Posterior vena cava (tissue), 2 donors: ENCODE measurements around the gene PIAS4. TPM values are rescaled to one million over a fixed set of nuclear protein-coding genes. Genes with fewer than 3 reads are reported as not detected.

ENCODE experiments used
- DNase-seq: peaks from one replicate; pipeline ENCODE4 v3.0.0-alpha.2; 2020; ENCODE audit warnings: low spot score
- intact Hi-C, 2 donors: fragments of 100-400 bp; cut with DNase I; formaldehyde crosslinking; loops; one replicate each; pipeline versions ENCODE4 v1.14.1 to v1.14.2; 2022 to 2023
- total RNA-seq, 2 donors: library from RNA; stranded (reverse); fragmentation: NEBNext Ultra II Directional; extraction: Animal tissue kit (Norgen Biotek cat#: 25700); gene quantifications; one replicate each; pipeline ENCODE4 v1.2.1, GENCODE V29; 2021
- donor health status: DM: yes; HTN: yes; CAD: no.
- donor health status: DM: yes; HTN: yes; CAD: no.

The PIAS4 gene
- total RNA-seq, 2 donors from 2014 or later = 14.4 to 16.1 TPM

DNA sequence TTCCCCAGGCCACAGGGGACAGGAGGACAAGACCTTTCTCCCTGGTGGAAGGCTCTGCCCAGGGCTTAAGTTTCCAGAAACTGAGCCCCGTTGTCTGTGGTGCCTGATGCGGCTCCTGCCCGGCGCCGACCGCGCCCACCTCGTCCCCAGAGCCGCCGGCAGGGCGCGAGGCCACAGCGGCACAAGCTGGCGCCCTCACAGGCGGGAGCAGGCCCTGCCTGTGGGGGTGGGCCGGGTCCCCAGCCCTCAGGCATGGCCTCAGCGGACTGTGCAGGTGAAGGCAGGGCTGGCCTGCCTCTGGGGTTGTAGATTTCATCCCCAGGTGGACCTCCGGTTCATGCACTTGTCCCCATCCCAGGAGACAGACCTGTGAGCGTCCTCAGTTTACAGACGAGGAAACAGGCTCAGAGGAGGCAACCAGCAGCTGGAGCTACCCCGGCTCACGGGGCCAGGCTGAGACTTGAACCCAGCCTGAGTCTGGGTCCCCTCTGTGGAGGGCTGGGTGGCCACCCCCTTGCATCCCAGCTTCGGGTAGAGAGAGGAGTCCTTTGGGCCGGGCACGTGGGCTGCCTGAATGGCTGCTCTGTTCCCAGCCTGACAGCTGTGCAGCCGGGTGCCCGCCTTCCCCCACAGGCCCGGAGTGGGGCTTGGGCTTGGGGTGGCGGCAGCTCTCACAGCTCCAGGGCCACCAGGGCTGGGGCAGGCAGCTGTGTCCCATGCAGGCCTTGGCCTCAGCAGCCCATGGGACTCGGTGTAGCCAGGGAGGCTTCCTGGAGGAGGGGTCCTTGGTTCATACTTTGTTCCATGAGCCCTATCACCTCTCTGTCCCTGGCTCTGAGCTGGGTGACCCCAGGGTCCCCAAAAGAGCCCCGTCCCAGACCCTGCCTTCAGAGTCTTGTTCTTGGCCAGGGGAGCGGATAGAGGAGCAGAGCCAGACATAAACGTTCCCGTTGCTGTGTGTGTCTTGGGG, 26.8 kb downstream of the PIAS4 start:
- DNase-seq = no peak
- intact Hi-C loops = no loop called here

DNA sequence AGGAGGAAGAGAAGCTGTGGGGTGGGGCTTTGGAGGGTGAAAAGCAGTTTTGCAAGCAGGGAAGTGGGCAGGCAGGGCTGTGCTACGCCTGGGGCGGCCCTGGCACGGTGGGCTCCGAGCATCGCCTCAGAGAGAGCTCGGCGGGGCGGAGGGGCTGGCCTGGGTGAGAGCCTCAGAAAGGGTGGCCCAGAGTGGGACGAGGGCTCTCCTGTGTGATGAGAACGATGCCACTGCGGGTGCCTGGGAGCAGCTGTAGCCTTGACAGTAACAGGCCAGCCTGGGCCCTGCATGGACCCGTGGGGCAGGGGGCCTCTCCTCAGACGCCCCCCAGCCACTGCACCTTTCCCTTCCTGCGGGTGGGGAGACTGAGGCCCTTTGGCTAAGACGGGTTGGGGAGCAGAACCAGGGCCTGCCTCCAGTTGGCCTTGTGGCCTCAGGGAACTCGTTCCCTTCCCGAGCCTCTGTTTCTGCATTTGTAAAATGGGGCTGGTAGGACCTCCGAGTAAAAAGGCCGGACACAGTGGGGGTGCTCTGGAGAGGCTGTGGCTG, 27.6 kb downstream of the PIAS4 start:
- intact Hi-C loops = no loop called here
- no peak for DNase-seq

DNA sequence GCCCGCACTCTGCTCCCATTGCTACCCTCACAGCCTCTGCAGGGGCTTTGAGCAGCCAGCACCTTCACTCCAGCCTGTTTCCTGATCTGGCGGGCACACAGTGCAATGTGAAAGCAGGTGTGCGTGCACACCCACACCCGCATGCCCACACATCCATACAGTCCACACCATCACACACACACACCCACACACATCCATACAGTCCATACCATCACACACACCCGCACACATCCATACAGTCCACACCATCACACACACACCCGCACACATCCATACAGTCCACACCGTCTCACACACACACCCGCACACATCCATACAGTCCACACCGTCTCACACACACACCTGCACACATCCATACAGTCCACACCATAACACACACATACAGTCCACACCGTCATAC, 28.0 kb downstream of the PIAS4 start:
- DNase-seq = no peak
- intact Hi-C loops = no loop called here

DNA sequence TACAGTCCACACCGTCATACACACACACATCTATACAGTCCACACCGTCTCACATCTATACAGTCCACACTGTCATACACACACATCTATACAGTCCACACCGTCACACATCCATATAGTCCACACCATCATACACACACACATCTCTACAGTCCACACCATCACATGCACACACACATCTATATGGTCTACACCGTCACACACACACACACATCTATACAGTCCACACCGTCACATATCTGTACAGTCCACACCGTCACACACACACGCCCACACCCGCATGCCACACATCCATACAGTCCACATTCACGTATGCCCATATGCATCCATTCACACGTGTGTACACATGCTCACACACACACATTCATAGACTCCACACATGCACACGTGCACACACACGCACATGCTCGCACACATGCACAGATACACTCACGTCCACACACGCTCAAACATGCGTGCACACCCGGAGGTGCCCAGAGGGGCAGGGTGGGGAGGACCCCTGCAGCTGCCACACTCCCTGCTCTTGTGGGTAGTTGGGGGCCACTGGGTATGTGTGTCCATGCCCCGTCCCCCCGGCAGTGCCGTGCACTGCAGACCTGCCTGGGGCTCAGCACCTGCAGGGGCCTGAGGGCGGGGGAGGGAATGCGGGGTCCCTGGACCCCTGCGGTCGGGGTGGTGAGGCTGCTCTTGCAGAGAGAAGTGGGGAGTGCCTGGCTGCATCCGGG, 29.2 kb downstream of the PIAS4 start:
- intact Hi-C loops = no loop called here
- no peak for DNase-seq

DNA sequence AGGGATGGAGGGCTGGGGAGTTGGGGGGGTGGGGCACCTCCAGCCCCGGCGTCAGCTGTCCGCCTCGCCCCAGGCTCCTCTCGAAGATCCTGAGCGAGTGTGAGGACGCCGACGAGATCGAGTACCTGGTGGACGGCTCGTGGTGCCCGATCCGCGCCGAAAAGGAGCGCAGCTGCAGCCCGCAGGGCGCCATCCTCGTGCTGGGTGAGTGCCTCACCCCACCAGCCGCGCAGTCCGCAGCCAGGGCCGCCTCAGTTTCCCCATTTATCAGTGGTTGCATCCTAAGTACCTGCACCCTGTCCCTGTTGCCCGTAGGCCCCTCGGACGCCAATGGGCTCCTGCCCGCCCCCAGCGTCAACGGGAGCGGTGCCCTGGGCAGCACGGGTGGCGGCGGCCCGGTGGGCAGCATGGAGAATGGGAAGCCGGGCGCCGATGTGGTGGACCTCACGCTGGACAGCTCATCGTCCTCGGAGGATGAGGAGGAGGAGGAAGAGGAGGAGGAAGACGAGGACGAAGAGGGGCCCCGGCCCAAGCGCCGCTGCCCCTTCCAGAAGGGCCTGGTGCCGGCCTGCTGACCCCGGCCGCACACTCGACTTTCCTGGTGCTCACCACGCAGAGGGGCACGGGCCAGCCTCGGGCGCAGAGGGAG, 29.9 kb downstream of the PIAS4 start:
- intact Hi-C loops = no loop called here
- DNase-seq = no peak

DNA sequence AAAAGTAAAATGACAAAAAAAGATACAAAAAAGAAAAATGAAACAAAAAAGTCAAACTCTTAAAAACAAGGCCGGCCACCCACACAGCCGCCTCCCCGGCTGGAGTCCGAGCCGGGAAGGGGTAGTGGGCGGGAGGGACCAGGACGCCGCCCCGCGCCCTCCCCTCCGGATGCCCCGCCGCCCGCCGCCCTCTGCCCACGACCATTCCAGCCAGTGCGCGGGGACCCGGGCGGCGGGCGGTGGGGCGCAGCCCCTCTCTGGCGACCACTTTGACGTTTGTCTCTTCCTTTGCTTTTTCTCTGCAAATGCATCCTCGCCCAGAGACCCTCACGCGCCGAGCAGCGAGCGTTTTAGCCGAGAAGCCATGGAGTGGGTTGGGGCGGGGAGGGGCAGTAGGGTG, 30.5 kb downstream of the PIAS4 start:
- DNase-seq = no peak
- intact Hi-C loops = no loop called here

DNA sequence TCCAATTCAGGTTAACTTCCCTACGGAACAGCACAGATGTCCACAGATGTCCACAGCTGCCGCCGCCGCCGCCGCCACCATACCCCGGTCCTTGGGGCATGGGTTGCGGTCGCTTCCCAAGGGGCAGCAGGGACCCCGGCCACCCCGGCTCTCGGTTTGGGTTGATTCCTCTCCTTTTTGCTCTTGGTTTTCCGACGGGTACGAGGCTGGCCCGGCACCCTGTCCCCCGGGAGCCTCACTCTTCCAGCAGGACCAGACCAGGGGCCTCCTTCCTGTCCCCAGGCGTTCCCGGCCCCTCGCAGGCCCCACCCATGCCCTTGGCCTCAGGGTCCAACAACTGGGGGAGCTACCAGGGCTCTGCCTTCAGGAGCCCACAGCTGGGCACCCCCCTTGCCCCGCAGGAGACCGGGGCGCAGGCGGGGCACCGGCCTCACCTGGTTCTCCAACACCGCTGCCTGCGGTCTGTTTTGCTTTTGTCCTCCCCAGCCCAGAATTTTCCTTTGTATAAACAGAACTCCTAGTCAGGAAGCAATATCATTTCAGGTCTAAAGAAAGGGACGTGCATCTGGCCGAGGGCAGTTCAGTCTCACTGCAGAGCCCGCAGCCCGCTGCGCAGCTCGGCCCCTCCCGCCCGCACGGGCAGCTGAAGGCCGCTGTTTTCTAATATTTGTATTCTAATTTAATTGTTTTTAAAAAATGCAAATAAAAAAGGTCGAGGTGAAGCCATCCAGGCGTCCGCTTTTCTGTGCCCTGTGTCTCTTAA, 31.3 kb downstream of the PIAS4 start:
- no peak for DNase-seq
- intact Hi-C loops = no loop called here

DNA sequence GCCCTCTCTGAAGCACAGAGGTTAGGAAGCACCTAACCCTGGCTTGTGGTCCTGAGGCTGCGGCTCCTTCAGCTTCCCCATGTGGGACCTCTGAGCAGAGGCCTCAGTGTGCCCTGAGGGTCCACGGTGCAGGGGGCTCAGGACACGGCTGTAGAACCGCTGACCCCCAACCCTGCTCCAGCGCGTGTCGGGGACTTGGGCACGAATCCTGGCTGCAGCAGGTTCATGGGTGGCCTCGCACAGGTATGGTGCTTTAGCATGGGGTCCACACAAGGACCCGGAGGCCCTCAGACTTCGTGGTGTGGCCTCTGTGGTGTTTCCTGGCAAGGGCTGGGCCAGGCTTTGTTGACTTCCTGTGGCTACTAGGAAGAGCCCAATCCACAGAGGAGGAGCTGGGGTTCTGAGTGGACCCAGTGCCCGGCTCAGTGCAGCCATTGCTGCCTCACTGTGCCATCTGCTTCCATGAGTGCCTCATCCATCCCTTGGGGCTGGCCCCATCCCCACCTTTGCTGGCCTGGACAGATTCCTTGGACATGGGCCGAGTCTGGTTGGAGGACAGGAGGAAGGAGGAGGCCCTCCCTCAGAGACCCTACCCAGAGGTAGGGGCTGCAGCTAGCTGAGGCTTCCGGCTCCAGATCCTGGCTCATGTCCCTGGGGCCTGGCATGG, 34.7 kb downstream of the PIAS4 start:
- intact Hi-C loops = no loop called here
- DNase-seq = no peak

DNA sequence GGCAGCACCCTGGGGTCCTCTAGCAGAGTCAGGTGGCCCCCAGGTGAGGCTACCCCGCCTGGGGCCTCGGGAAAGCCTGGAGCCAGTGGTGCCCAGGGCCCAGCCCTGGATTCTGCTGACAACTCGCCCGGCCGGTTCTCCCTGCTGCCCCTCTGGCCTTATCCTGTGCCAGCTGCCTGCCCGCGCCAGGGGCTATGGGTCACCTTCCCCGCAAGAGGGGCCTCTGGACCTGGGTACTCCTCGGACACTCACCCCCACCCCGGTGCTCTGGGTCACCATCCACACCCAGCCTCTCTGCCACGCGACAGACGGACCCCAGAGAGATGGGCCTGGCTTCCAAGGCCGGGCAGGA, 35.2 kb downstream of the PIAS4 start:
- intact Hi-C loops = no loop called here
- DNase-seq = no peak

DNA sequence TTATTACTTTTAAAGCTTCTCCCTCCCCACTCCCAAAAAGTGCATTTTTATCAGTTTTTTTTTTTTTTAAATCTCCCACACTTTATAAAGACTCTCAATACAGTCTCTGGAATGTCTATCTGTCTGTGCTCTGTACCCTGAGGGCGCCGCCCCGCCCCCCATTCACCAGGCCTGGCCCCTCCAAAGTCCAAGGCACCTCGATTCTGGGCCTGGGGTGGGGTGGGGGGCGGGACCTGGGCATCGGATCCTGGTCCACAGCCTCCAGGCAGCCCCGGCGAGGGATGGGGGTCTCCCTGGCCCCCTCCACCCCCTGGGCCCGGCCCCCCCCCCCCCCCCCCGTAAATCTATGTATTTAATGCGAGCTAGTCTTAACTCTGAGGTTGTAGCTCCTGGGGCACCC, 35.9 kb downstream of the PIAS4 start:
- DNase-seq = no peak
- intact Hi-C loops = no loop called here

DNA sequence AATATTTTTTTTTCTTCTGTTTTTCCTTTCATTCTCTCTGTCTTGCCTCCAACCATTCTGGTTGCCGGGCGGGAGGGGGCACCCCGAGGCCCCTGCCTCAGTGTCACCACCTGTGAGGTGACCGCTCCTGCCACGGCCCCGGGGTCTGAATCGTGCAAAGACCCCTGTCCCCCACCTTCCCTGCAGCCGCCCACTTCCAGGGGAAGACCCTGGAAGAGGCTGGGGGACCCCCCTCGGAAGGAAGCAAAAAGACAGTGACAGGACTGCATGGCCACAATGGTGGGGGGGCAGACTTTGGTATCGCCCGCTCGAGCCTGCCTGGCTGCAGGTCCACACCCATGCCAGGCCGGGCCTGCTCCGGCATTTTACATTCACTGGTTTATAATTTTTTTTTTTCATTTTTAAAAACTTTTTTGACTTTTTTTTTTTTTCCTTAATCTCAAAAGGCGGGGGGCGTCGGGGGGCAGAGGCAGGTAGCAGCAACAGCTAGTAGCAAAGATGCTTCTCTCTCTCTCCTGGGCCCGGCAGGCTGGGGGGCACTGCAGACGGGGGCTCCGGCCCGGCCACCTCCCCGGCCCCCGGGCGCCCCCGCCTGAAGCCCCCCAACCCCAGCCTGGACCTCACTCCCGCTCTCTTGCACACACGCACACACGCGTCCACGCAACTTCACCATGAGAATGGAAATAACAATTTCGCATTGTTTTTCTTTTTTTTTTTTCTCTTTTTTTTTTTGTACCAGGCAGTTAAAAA, 36.6 kb downstream of the PIAS4 start:
- DNase-seq = no peak
- intact Hi-C loops = no loop called here

DNA sequence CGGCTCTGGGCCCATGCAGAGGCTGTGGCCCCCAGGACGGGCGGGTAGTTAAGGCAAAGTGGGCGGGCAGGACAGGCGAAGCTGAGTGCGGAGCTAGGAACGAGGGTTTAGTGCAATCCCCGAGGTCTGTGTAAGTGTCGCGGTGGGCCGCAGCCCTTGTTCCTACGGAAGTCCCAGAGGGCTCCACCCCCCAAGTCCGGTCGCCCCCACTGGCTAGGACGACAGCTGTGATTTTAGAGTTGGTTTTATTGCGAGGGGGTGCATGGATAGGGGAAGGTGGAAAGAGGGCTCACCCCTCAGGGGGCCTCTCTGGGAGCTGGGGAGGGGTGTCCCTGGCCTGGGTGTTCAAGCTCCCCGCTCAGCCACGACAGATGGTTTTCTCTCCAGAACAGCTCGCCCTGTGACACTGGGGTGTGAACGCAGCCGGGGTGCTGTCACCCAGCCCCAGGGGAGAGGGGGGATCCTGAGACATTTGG, 37.5 kb downstream of the PIAS4 start:
- DNase-seq = no peak
- intact Hi-C loops = no loop called here

DNA sequence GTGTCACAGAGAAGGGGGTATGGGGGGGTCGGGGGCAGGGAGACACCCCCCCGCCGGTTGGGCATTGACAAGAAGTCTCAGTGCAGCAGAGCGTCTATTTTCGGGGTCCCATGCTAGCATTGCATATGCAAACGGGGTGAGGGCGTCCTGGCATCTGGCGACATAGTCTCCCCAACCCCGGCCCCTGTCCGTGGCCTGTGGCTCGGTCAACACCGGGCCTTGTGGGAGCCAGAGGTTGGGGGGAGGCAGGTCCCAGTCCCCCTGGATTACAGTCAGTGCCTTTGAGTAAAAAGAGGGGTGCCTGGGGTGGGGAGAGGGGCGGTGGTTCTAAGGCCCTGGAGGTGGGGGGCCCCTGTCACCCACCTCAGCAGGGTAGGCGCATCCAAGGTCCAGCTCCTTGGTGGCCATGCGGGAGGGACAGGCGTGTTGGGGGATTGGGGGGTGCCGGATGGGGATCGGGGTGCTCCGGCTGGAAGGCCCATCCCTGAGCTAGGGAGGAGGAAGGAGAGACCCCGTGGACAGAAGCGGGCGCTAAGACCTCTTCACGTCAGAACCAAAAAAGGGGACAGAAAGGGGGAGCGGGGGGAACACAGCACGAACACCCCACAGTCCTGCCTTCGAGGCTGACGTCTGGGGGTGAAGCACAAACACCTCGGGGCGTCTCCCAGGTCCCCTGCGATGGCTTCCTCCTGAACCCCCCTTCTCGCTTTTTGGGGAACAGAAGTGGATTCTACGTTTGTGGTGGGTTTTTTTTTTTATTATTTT, 38.2 kb downstream of the PIAS4 start:
- intact Hi-C loops = no loop called here
- DNase-seq = no peak

DNA sequence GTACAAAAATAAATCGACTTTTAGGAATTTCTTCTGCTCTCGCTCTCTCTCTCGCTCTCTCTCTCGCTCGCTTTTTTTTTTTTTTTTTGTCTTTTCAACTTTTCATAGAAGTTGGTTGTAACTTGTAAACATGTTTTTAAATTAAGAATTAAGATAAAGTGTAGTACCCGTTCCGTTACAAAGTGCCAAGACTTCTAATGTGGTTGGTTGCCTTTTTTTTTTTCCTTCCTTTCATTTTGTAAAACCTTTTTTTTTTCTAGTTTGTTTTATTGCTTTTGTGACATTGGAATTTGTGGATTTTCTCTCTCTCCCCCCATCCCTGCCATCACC, 38.8 kb downstream of the PIAS4 start:
- no peak for DNase-seq
- intact Hi-C loops = no loop called here

DNA sequence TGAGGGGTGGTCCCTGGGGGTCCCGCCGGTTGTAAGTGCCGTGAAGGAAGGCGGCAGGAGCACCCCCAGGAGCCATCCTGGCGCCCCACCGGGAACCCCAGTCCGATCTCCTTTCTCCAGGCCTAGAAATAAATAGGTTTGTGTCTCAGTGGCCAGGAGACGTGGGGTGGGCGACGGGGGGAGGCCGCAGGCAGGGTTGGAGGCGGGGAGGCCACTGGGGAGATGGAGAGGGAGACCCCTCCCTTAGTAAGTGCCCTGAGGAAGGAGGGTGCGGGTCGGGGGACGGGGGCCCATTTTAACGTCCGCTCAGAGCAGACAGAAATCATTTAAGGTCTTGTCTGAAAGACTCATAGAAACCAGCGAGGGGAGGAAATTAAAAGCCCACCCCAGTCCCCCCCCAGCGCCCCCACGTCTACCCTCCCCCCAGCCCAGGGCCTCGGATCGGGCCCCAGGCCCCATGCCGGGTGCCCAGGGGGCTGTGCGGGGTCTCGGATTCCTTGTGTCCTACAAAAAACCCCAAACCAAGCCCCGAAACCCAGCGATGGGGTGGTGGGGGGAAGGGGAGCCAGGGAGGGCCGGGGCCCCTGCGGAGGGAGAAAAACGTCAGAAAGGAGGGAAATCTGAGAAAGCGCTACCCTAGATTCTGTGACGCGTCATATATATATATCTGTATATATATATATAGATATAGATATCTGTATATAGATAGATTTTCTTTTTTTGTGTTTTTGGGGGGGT, 39.6 kb downstream of the PIAS4 start:
- intact Hi-C loops = no loop called here
- DNase-seq = no peak

DNA sequence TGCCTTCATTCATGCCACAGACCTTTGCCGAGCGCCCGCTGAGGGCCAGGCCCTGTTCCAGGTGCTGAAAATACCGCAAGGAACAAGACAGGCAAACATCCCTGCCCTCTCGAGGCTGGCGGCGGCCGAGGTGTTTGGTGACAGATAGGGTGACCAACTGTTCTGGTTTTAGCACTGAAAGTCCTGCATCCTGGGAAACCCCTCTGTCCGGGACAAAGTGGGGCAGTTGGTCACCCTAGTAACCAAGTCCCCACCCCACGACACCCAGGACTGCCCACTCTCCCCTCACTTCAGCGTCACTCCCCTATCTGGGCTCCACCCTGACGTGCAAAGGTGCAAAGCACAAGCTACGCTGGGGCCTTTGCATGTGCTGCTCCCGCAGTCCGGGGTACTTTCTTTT, 41.9 kb downstream of the PIAS4 start:
- no peak for DNase-seq
- intact Hi-C loops = no loop called here
